Subcutaneous adipose tissue (tissue), 4 donors: ENCODE measurements around the gene UBE2V1. TPM values are rescaled to one million over a fixed set of nuclear protein-coding genes. Genes with fewer than 3 reads are reported as not detected.

Experiments
- CTCF ChIP-seq: fragments of 450-650 bp; IDR thresholded peaks from one replicate; pipeline ENCODE4 v1.5.1; 2016; ENCODE audit warnings: low read depth, mild to moderate bottlenecking, control low read depth, antibody characterized with exemption, moderate library complexity
- total RNA-seq, 4 donors: library from RNA; depleted of rRNA; stranded (reverse); fragments of >200 nt; gene quantifications; one replicate each; pipeline ENCODE4 v1.1.0, GENCODE V29; 2016

Gene UBE2V1
- total RNA-seq = 100 to 1,000 TPM in 2 of 4 donors, 10 to 100 TPM in 2; 61.9 to 117 (median 95.1) TPM

DNA sequence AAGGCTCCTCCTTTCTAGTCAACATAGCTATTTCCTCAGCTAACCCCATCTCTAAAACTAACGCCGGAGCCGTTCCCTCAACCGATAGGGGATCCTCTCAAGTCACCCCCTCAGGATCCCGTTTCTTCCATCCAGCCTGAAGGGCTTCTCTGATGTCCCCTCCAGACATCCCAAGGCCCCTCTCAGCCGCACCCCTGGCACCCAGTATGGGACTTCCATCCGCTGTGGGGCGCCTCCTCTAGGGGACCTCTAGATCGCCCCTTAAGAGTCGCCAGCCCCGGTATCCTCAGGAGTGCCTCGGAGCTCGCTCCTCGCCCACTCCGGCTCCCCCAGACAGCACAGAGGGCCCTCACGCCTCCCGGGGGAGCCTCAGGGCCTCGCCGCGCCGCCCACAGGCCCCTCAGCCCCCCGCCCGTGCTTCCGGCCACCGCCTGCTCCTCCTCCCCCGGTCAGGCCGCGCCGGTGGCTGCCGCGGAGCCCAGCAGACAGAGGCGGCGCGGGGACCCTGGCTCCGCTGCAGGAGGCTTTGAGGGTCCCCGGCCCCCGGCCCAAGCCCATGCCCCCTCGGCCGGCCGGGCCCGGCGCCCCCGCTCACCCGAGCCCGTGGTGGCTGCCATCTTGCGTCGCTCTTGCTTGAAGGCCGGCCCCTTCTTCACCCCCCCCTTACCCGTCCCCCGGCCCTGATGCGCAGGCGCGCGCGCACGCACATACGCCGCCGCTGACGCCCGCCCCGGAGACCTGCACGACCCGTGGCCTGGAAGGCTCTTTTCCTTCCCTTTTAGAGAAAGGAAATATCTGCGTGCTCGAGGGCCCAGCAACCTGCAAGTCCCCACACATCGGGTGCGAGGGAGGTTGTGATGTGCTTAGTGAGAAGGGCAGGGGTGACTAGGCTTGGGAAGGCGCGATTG is at the start of gene UBE2V1:
Gene UBE2V1 (minus strand): TSS at position 639 of the 908 bp plus-strand sequence. CDS start 22 bp downstream, at position 617.
- no peak for TF ChIP-seq CTCF

DNA sequence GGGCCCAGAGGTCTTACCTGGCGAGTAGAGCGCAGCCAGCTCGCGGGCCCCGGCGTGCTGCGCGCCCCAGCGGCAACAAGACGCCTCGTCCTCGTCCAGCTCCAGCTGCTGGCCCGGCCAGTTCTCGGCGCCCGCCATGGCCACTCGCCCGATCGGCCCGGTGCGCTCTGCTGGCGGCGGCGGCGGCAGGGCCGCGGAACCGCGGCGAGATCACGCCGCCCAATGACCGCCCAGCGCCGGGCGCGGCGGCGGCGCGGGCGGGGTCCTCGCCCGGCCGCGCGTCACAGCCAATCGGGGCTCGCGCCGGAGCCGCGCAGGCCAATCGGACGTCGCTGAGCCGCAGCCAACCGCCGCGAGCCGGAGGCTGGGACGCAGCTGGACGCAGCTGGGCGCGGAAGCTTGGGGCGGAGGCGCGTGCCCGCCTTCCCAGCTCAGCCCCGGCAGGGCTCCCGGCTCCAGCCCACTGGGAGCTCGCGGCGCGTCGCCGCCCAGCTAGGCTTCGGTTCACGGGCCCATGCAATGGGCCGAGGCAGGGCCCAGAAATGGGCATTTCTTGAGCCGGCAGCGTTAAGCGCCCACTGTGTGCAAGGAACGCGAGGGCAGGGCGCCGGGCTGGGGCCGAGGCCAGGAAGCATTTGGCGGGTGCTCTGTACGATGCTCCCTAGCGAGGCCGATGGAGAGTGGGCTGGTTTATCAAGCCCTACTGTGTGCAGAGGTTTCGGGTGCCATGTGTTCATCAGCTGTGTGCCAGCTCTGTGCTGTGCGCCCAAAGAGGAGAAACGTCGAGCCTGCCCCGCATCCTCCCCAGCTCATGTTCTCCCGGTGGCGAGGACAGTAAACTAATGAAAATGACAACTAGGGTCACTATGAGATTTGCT is 40.8 kb upstream of the UBE2V1 start, which contains the start of gene PEDS1:
Gene PEDS1 (minus strand): TSS at position 224 of the 878 bp plus-strand sequence. CDS start 86 bp downstream, at position 138.
- no peak for TF ChIP-seq CTCF

- TF ChIP-seq CTCF = no peak
Observed at GRCh38 chr20:50153153-50153499, 40.2 kb upstream of the UBE2V1 start.

DNA sequence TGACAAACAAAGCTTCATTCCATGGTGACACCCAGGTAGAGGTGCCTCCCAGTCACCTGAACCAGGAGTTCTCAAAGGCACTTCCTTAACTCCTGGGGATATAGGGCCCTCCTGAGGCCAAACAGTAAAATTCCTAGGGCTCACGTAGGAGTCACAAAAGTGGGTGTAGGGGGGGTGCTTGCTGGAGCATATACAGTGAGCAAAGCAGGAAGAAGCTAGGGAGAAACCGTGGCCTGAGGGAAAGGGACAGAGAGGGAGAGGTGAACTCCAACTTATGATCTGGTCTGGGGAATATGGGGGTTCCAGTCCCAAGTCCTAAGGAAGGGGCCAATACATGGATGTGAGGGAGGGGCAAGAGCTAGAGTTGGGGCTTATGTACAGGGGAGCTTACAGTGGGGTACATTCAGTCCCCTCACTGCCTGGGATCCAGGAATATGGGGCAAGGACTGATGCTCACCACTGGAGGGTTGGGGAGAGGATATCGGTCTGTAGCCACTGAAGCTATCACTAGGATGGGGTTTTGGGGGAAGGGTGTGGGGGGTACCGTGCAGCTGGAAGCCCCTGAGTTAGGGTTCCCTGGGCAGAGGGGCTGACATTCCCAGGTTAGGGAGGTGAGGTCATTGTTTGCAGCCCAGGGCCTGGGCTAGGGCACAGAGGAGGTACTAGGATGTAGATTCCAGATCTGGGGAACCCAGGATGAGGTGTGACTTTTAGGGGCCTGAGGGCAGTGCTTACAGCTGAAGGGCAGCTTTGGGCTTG is 39.6 kb upstream of the UBE2V1 start:
- TF ChIP-seq CTCF = no peak

DNA sequence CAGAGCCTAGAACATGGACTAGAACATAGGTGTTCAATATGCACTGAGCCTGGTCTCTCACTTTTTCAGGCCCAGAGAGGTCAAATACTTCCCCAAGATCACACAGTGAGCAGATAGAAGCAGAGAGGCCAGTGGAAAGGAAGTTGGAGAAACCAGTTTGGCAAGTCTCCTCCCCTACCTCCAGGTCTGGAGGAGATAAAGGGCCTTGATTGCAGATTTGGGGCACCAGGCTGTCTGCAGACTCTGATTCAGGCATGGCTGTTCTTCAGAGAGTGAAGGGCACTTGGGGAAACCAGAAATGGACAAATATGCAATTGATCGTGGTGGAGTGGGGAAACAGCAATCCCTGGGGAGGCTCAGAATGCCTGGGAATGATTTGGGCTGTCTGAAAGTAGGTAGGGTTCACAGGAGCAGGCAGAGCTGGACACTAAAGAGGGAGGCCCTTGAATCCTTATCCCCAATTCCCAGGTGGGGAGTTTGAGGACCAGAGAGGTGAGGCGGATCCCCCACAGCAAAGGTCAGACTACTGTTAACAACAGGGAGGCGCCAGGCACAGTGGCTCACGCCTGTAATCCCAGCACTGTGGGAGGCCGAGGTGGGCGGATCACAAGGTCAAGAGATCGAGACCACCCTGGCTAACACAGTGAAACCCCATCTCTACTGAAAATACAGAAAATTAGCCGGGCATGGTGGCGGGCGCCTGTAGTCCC is 38.2 kb upstream of the UBE2V1 start:
- TF ChIP-seq CTCF = no peak

GRCh38 chr20:50149481-50150254 is 36.7 kb upstream of the UBE2V1 start:
- no peak for TF ChIP-seq CTCF
